Natural killer cell (primary cell): ENCODE measurements around the gene NPIPA1. TPM values are rescaled to one million over a fixed set of nuclear protein-coding genes. Genes with fewer than 3 reads are reported as not detected.
A peak's percentile ranks its signal among the peaks of the same experiment; 100 is the strongest.
"Not testable (repeated sequence)": the region's sequence is repeated elsewhere in the genome, so short reads cannot be mapped to it uniquely, and the experiment has no call there.

Experiments used
- ATAC-seq, 3 donors: fragments of 150-1000 bp in 2 of 3; fragments of 200-7000 bp in 1 of 3; cut with Tn5 transposase; 1 replicate in 1 of 3; 2 replicates in 2 of 3; pipeline ENCODE4 v1.10.0; 2021; ENCODE audit warnings: mild to moderate bottlenecking in 2 of 3, moderate library complexity in 2 of 3
- DNase-seq, 2 donors: peaks; one replicate each; pipeline versions ENCODE4 v3.0.0 to v3.0.0-alpha.2; 2013 to 2021; ENCODE audit warnings: mixed read lengths in 1 of 2
- H3K27ac ChIP-seq: one replicate; pipeline ENCODE4 v1.5.1; 2013; ENCODE audit warnings: mild to moderate bottlenecking, low read length
- H3K27me3 ChIP-seq: one replicate; pipeline ENCODE4 v1.6.1; 2013; ENCODE audit warnings: low read length; ENCODE audit not compliant: control insufficient read depth, insufficient read depth
- H3K36me3 ChIP-seq: one replicate; pipeline ENCODE4 v1.6.1; 2013; ENCODE audit warnings: low read length; ENCODE audit not compliant: control insufficient read depth, insufficient read depth
- H3K4me1 ChIP-seq: one replicate; pipeline ENCODE4 v1.6.1; 2013; ENCODE audit warnings: low read length; ENCODE audit not compliant: control insufficient read depth, insufficient read depth
- H3K4me3 ChIP-seq: one replicate; pipeline ENCODE4 v1.5.1; 2013; ENCODE audit warnings: low read length
- H3K9me3 ChIP-seq: one replicate; pipeline ENCODE4 v1.6.1; 2013; ENCODE audit warnings: low read length; ENCODE audit not compliant: control insufficient read depth, insufficient read depth
- H3K27ac Mint-ChIP-seq, 2 donors: one replicate each; pipeline ENCODE4 v1.8.0; 2022; ENCODE audit warnings: mild to moderate bottlenecking in 2 of 2, mixed read lengths in 2 of 2, moderate library complexity in 1 of 2
- H3K27me3 Mint-ChIP-seq, 2 donors: one replicate each; pipeline ENCODE4 v1.8.0; 2022; ENCODE audit warnings: low read depth in 2 of 2, mixed read lengths in 2 of 2
- H3K36me3 Mint-ChIP-seq: one replicate; pipeline ENCODE4 v1.8.0; 2022; ENCODE audit warnings: mixed read lengths
- H3K4me1 Mint-ChIP-seq, 2 donors: one replicate each; pipeline ENCODE4 v1.8.0; 2022; ENCODE audit warnings: mixed read lengths in 2 of 2
- H3K4me3 Mint-ChIP-seq: one replicate; pipeline ENCODE4 v1.8.0; 2022; ENCODE audit warnings: mild to moderate bottlenecking, moderate library complexity, mixed read lengths
- H3K9me3 Mint-ChIP-seq, 2 donors: one replicate each; pipeline ENCODE4 v1.8.0; 2022; ENCODE audit warnings: mixed read lengths in 2 of 2
- WGBS: methylation state at CpG from one replicate; pipeline ENCODE4 v1.1.7; 2013; ENCODE audit warnings: missing lambda C conversion rate; ENCODE audit not compliant: insufficient coverage; 5-methylcytosine and 5-hydroxymethylcytosine counted together
- intact Hi-C: fragments of 100-400 bp; cut with micrococcal nuclease; formaldehyde crosslinking; loops from one replicate; pipeline ENCODE4 v1.14.2; 2022
- total RNA-seq, 4 donors: library from RNA; stranded (reverse); fragments of 120-200 nt in 1 of 4; gene quantifications; one replicate each; pipeline versions ENCODE4 v1.2.3 to v1.2.4, GENCODE V29; 2013 to 2022

Gene NPIPA1
- total RNA-seq, 3 donors from 2014 or later (not counting 1 experiment from before 2014, with no cell fraction given), result 123 to 136 (median 124) TPM

GRCh38 chr16:14909744-14910143 lies 27.5 kb upstream of the NPIPA1 start:
- H3K36me3 ChIP-seq, ATAC-seq, H3K27ac Mint-ChIP-seq, H3K4me1 Mint-ChIP-seq, intact Hi-C loops, H3K9me3 ChIP-seq, H3K27ac ChIP-seq, H3K4me3 Mint-ChIP-seq, H3K9me3 Mint-ChIP-seq, H3K27me3 ChIP-seq, H3K4me3 ChIP-seq, H3K36me3 Mint-ChIP-seq, H3K27me3 Mint-ChIP-seq, H3K4me1 ChIP-seq, DNase-seq: not testable (repeated sequence)
- no CpG with 5 or more reads among the region's 4 CpGs for WGBS

- H3K36me3 Mint-ChIP-seq, H3K4me3 Mint-ChIP-seq, H3K4me1 ChIP-seq, H3K27me3 ChIP-seq, H3K4me3 ChIP-seq, H3K36me3 ChIP-seq, intact Hi-C loops, H3K9me3 ChIP-seq, H3K27me3 Mint-ChIP-seq, DNase-seq, H3K4me1 Mint-ChIP-seq, H3K9me3 Mint-ChIP-seq, H3K27ac Mint-ChIP-seq, H3K27ac ChIP-seq: not testable (repeated sequence)
- ATAC-seq, result peak; percentile 92 to 94 (median 93)
- WGBS, result no CpG with 5 or more reads among the region's 85 CpGs
Observed at GRCh38 chr16:14910833-14911629, 26.2 kb upstream of the NPIPA1 start.

- H3K27me3 Mint-ChIP-seq, H3K9me3 ChIP-seq, H3K9me3 Mint-ChIP-seq, H3K4me1 Mint-ChIP-seq, H3K27ac ChIP-seq, intact Hi-C loops, H3K36me3 ChIP-seq, H3K27me3 ChIP-seq, ATAC-seq, H3K4me1 ChIP-seq, H3K36me3 Mint-ChIP-seq, H3K4me3 ChIP-seq: not testable (repeated sequence)
- peak overlapping the region in 1 of 2 donors; percentile 77 for H3K27ac Mint-ChIP-seq
- peak overlapping the region; percentile 74 for H3K4me3 Mint-ChIP-seq
- peak in 1 of 2 donors; percentile 50 for DNase-seq
- 0% methylated on average over 13 of the region's 33 CpGs for WGBS
Observed at GRCh38 chr16:14911954-14912353, 25.3 kb upstream of the NPIPA1 start.

GRCh38 chr16:14912588-14912987 lies 24.7 kb upstream of the NPIPA1 start:
- intact Hi-C loops, DNase-seq, H3K27ac Mint-ChIP-seq, H3K27me3 ChIP-seq, ATAC-seq, H3K36me3 Mint-ChIP-seq, H3K27me3 Mint-ChIP-seq, H3K4me3 Mint-ChIP-seq, H3K9me3 Mint-ChIP-seq, H3K4me1 ChIP-seq, H3K4me3 ChIP-seq, H3K27ac ChIP-seq, H3K4me1 Mint-ChIP-seq, H3K9me3 ChIP-seq, H3K36me3 ChIP-seq: not testable (repeated sequence)
- no CpG with 5 or more reads among the region's 11 CpGs for WGBS

GRCh38 chr16:14918504-14918903 lies 18.7 kb upstream of the NPIPA1 start:
- not testable (repeated sequence) for H3K4me1 Mint-ChIP-seq, DNase-seq

GRCh38 chr16:14919837-14920600 lies 17.2 kb upstream of the NPIPA1 start:
- H3K27ac ChIP-seq, H3K4me1 ChIP-seq, H3K9me3 ChIP-seq, H3K4me3 ChIP-seq, H3K36me3 Mint-ChIP-seq, intact Hi-C loops, H3K4me3 Mint-ChIP-seq, H3K27me3 Mint-ChIP-seq, ATAC-seq, H3K4me1 Mint-ChIP-seq, H3K27me3 ChIP-seq, H3K9me3 Mint-ChIP-seq, H3K36me3 ChIP-seq, DNase-seq, H3K27ac Mint-ChIP-seq: not testable (repeated sequence)
- 96% methylated on average over 14 of the region's 41 CpGs for WGBS

More at GRCh38 chr16:14918504-14918903, 18.7 kb upstream of the NPIPA1 start:
- H3K9me3 ChIP-seq, H3K9me3 Mint-ChIP-seq, ATAC-seq, H3K27ac ChIP-seq, H3K4me1 ChIP-seq, H3K4me3 Mint-ChIP-seq, H3K4me3 ChIP-seq, H3K27me3 ChIP-seq, H3K27ac Mint-ChIP-seq, H3K27me3 Mint-ChIP-seq, intact Hi-C loops, H3K36me3 ChIP-seq, H3K36me3 Mint-ChIP-seq: not testable (repeated sequence)
- WGBS, result 96% methylated on average over 6 of the region's 21 CpGs

GRCh38 chr16:14922285-14922684 lies 15.0 kb upstream of the NPIPA1 start:
- H3K27ac Mint-ChIP-seq, H3K36me3 Mint-ChIP-seq, H3K4me1 Mint-ChIP-seq, H3K9me3 ChIP-seq, H3K36me3 ChIP-seq, intact Hi-C loops, H3K9me3 Mint-ChIP-seq, H3K4me3 Mint-ChIP-seq, H3K4me1 ChIP-seq, H3K27me3 Mint-ChIP-seq, H3K27ac ChIP-seq, DNase-seq, H3K4me3 ChIP-seq, H3K27me3 ChIP-seq, ATAC-seq: not testable (repeated sequence)
- 99% methylated on average over 9 of the region's 27 CpGs for WGBS
